Epithelial cell of umbilical artery (primary cell): ENCODE data around the gene LIPE. TPM values are rescaled to one million over a fixed set of nuclear protein-coding genes. Genes with fewer than 3 reads are reported as not detected.

Experiments used
- total RNA-seq: library from RNA; depleted of rRNA; stranded (reverse); fragments of >200 nt; gene quantifications from 2 replicates; pipeline ENCODE4 v1.2.3, GENCODE V29; 2014

The LIPE gene, protein sequence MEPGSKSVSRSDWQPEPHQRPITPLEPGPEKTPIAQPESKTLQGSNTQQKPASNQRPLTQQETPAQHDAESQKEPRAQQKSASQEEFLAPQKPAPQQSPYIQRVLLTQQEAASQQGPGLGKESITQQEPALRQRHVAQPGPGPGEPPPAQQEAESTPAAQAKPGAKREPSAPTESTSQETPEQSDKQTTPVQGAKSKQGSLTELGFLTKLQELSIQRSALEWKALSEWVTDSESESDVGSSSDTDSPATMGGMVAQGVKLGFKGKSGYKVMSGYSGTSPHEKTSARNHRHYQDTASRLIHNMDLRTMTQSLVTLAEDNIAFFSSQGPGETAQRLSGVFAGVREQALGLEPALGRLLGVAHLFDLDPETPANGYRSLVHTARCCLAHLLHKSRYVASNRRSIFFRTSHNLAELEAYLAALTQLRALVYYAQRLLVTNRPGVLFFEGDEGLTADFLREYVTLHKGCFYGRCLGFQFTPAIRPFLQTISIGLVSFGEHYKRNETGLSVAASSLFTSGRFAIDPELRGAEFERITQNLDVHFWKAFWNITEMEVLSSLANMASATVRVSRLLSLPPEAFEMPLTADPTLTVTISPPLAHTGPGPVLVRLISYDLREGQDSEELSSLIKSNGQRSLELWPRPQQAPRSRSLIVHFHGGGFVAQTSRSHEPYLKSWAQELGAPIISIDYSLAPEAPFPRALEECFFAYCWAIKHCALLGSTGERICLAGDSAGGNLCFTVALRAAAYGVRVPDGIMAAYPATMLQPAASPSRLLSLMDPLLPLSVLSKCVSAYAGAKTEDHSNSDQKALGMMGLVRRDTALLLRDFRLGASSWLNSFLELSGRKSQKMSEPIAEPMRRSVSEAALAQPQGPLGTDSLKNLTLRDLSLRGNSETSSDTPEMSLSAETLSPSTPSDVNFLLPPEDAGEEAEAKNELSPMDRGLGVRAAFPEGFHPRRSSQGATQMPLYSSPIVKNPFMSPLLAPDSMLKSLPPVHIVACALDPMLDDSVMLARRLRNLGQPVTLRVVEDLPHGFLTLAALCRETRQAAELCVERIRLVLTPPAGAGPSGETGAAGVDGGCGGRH
- total RNA-seq: 2.4 and 3.2 TPM in 2 replicates

DNA sequence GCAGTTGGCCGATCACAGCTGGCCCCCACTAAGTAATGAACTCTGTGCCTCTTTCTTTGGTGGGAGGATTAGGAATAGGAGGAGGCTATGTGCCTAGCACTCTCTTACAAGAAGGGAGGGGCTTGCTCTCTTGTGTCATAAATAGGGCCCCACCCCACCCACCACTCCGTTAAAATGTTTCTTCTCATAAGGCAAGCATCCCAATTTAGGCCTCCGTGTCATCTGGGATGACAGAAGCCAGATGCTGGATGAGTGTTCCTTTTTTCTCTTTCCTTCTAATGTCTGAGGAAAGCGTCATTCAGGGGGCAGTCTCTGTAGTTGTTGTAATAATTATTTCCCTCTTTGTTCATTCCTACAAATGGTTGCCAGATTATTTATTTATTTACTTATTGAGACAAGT lies at the start of gene LIPE:
TSS of gene LIPE (minus strand) at position 76 of the 400 bp plus-strand sequence. CDS start 239 bp downstream, outside the sequence.

DNA sequence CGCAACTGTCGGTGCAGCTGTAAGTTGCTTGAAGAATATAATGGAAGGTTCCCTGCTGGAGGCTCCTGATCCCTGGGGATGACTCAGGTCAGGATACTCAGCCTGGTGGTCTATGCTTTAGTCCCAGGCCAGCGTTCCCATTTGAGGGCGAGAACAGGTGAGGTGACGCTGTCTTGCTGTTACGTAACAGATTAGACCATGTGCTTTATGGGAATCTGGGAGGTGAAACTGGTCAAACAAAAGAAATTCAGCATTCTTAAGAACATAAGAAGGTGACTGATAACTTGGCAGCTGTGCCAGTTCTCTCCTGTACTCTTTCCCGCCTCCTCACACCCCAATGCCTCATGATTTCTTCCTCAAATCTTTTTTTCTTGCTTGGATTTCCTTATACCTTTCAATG lies 15.6 kb upstream of the LIPE start, which contains the start of gene CXCL17:
TSS of gene CXCL17 (minus strand) at position 114 of the 400 bp plus-strand sequence. CDS start 114 bp downstream, outside the sequence.

DNA sequence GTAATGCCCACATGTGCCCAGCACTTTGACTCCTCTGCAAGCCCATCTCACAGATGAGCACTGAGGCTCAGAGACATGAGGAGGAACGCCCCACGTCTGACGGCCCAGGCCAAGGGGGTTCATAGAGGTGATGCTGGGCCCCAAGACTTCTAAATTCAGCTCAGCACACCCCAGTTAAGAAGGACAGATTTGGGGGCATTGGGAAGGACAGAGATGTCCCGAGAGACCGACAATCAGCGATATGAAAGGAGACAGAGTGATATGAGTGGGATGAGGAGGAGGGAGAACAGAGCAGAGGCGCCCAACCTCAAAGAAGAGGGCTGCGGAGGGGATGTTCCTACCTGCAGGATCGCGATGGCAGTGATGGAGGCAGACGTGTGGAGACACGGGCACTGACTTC lies 37.3 kb downstream of the LIPE start, which contains the start of gene CNFN:
TSS of gene CNFN (minus strand) at position 399 of the 400 bp plus-strand sequence. CDS start 1,260 bp downstream, outside the sequence.

Other genes with a start within 250 kb of the LIPE start
- gene DEDD2, start 209.7 kb downstream of the LIPE start, total RNA-seq: 12.7 and 24.3 TPM in 2 replicates
- 8.8 and 10.2 TPM in 2 replicates for gene ZNF526, start 207.1 kb downstream of the LIPE start, total RNA-seq
- 12.9 and 13.6 TPM in 2 replicates for gene GSK3A, start 184.8 kb downstream of the LIPE start, total RNA-seq
- gene ERF, start 172.3 kb downstream of the LIPE start, total RNA-seq: 21.1 and 31.9 TPM in 2 replicates
- gene CIC, start 158.1 kb downstream of the LIPE start, total RNA-seq: 11.0 and 21.6 TPM in 2 replicates
- not detected in 2 replicates for gene PRR19, start 125.3 kb downstream of the LIPE start, total RNA-seq
- gene PAFAH1B3, start 124.8 kb downstream of the LIPE start, total RNA-seq: 36.9 and 48.1 TPM in 2 replicates
- gene TMEM145, start 114.1 kb downstream of the LIPE start, total RNA-seq: not detected in 2 replicates
- gene MEGF8, start 101.8 kb downstream of the LIPE start, total RNA-seq: 16.3 and 17.9 TPM in 2 replicates
- gene CNFN, start 37.1 kb downstream of the LIPE start, total RNA-seq: not detected in 2 replicates
- gene CXCL17, start 15.6 kb upstream of the LIPE start, total RNA-seq: not detected in 2 replicates
- 0.32 and 0.46 TPM in 2 replicates for gene CEACAM1, start 101.1 kb upstream of the LIPE start, total RNA-seq
- gene CEACAM8, start 167.5 kb upstream of the LIPE start, total RNA-seq: not detected in 2 replicates